Ovary (tissue), 9 donors: ENCODE results near the gene RAB43. TPM values are rescaled to one million over a fixed set of nuclear protein-coding genes. Genes with fewer than 3 reads are reported as not detected.

Experiments
- DNase-seq, 5 donors: peaks; one replicate each; pipeline ENCODE4 v3.0.0-alpha.2; 2019 to 2020
- H3K27ac ChIP-seq, 2 donors: fragments of 200-600 bp; one replicate each; pipeline versions ENCODE4 v1.5.1 to v1.8.0; 2019 to 2022
- H3K27me3 ChIP-seq: fragments of 200-600 bp; one replicate; pipeline ENCODE4 v1.8.0; 2022
- H3K36me3 ChIP-seq: fragments of 200-600 bp; sonication (generic); one replicate; pipeline ENCODE4 v1.5.1; 2019
- H3K4me1 ChIP-seq: one replicate; pipeline ENCODE4 v1.8.1; 2013; ENCODE audit warnings: mild to moderate bottlenecking, moderate library complexity; ENCODE audit not compliant: insufficient read depth
- H3K4me3 ChIP-seq: fragments of 200-600 bp; sonication (generic); one replicate; pipeline ENCODE4 v1.5.1; 2017
- H3K9me3 ChIP-seq, 2 donors: fragments of 200-600 bp in 1 of 2; sonication (generic) in 1 of 2; one replicate each; pipeline versions ENCODE4 v1.5.1 to v1.8.1; 2013 to 2019; ENCODE audit warnings: mild to moderate bottlenecking in 1 of 2, moderate library complexity in 1 of 2
- EP300 ChIP-seq: sonication (generic); formaldehyde crosslinking; IDR thresholded peaks from one replicate; pipeline ENCODE4 v1.6.1; 2017; ENCODE audit warnings: antibody characterized with exemption
- POLR2A ChIP-seq: fragments of 450-650 bp; IDR thresholded peaks from one replicate; pipeline ENCODE4 v1.6.1; 2017; ENCODE audit warnings: antibody characterized with exemption, mild to moderate bottlenecking, moderate library complexity
- WGBS, 3 donors: extraction: QIAGEN DNeasy Blood & Tissue Kit in 1 of 3; methylation state at CpG; one replicate each; pipeline versions ENCODE4 v1.1.5 to v1.1.7; 2013 to 2017; 5-methylcytosine and 5-hydroxymethylcytosine counted together
- intact Hi-C, 4 donors: fragments of 100-400 bp; cut with DNase I; formaldehyde crosslinking; loops; one replicate each; pipeline versions ENCODE4 v1.11.0 to v1.15.1; 2022 to 2023
- polyA plus RNA-seq, 2 donors: library from polyadenylated mRNA; stranded (reverse); fragments of 200-250 nt in 1 of 2; fragments of 350-450 nt in 1 of 2; fragmentation: Illumina TruSeq in 1 of 2; extraction: RNeasy Lipid Tissue Mini Kit (QIAGEN cat#74804) in 1 of 2; gene quantifications; one replicate each; pipeline ENCODE4 v1.2.3, GENCODE V29; 2013 to 2014
- total RNA-seq, 7 donors: library from RNA; depleted of rRNA in 2 of 7; stranded (reverse); fragments of >200 nt in 2 of 7; fragmentation: NEBNext Ultra II Directional in 3 of 7; extraction: Animal tissue kit (Norgen Biotek cat#: 25700) in 3 of 7; gene quantifications; one replicate each; pipeline versions ENCODE4 v1.1.0 to v1.2.4, GENCODE V29; 2016 to 2023
- TF ChIP-seq, protein P1 (sequence below), 3 donors: fragments of 450-650 bp in 2 of 3; fragments of 200-600 bp in 1 of 3; IDR thresholded peaks; one replicate each; pipeline versions ENCODE4 v1.5.1 to v1.8.0; 2016 to 2022; ENCODE audit warnings: antibody characterized with exemption in 3 of 3, mild to moderate bottlenecking in 1 of 3
- donor health status: DM: no; HTN: no; CAD: no; lungs with moderate emphysema.
- donor health status: DM: no; HTN: no; CAD: no.
- donor health status: Bipolar disorder and iron deficiency.
- donor health status: DM: yes; HTN: yes; CAD: no.
- donor health status: DM: no; HTN: no; CAD: no.
- donor health status: DM: yes; HTN: yes; CAD: no.

Gene RAB43
- total and polyA plus RNA-seq, 9 donors = 0.88 to 37.7 (median 23.4) TPM

DNA sequence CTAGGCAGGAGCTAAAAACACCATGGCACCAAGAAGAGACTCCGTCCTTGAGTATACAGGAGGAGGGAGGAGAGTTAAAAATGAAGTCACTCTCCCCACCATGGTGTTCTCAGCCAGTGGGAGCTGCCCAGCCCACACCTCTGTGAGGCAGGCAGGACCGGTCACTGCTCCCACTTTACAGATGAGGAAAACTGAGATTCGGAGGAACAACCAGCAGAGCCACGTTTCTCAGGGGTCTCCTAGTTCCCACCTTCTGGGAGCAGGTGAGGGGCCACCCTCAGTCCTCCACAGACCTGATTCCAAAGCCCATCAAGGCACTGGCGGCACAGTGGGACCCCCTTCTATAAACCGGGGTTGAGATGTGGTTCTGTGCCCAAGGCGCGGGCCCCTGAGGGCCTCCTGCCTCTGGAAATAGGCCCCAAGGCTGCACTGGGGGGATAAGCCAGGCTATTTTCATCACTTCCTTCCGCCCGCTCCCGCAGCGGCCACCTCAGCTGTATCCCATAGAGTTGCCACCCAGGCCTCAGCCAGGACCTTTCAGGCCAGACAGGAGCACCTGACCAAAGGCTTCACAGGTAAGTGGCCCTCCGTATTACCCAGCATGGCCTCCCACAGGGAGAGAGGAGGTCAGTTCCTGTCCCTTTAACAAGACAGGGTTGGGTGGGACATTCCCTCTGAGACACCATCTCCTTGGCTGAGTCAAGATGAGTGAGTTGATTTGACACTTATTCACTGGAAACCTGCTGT, 61.2 kb downstream of the RAB43 start, which contains the start of gene GP9:
TSS of gene GP9 (plus strand) at position 504 of the 747 bp plus-strand sequence. CDS start 961 bp downstream, outside the sequence.
- Histone ChIP-seq H3K27ac (no peak within 1 kb of the TSS), H3K36me3 (no peaks in the 10 kb centered on the region), H3K4me1 (peaks cover 4% of the 10 kb centered on the region), H3K9me3 (no peaks in the 10 kb centered on the region), H3K4me3 (no peak within 1 kb of the TSS), H3K27me3 (no peaks in the 10 kb centered on the region)
- TF ChIP-seq EP300 (no peak), POLR2A (no peak)
- intact Hi-C loops = no loop called here
- DNase-seq = no peak
- WGBS, 3 donors = 90 to 91% (median 90%) methylated on average over 13 of the region's 13 CpGs

DNA sequence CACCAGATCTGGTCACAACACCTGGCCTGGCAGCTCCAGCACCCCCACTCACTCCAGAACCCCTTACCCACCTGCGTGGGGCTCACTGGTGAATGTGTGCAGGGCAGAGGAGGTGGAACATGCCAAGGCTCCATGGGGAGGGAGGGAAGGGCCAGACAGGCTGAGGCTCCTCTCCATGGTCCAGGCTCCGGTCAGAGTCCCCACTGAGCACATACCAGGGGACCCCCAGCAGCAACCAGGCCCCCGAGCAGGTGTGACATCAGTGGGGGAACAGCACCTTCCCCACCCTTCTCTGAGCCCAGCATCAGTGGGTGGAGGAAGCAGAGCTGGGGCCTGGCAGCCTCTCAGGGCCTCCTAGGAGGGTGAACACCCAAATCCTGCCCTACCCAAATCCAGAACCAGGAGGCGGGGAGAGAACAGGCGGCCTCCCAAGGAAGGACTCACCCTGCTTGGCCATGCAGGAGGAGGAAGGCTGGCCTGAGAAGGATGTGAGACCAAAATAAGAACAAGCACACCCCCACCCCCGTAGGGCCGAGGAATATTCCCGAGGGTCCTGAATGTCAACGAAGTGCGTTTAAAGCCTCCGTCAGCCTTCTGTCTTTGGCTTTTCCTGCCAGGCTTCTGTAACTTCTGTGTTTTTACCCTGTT, 62.2 kb downstream of the RAB43 start:
- intact Hi-C loops = loop anchor here in 1 of 4 donors (5.0 kb wide), 1 partner anchor 188 kb away; the partner anchor contains the start of gene COPG1
- Histone ChIP-seq H3K36me3 (no peaks in the 10 kb centered on the region), H3K4me3 (no peak overlapping the region), H3K4me1 (peaks cover 5% of the 10 kb centered on the region), H3K27me3 (no peaks in the 10 kb centered on the region), H3K9me3 (no peaks in the 10 kb centered on the region), H3K27ac (peak overlapping the region in 1 of 2 donors; percentile 10)
- 85 to 86% (median 86%) methylated on average over 11 of the region's 11 CpGs for WGBS, 3 donors
- TF ChIP-seq, protein P1, sequence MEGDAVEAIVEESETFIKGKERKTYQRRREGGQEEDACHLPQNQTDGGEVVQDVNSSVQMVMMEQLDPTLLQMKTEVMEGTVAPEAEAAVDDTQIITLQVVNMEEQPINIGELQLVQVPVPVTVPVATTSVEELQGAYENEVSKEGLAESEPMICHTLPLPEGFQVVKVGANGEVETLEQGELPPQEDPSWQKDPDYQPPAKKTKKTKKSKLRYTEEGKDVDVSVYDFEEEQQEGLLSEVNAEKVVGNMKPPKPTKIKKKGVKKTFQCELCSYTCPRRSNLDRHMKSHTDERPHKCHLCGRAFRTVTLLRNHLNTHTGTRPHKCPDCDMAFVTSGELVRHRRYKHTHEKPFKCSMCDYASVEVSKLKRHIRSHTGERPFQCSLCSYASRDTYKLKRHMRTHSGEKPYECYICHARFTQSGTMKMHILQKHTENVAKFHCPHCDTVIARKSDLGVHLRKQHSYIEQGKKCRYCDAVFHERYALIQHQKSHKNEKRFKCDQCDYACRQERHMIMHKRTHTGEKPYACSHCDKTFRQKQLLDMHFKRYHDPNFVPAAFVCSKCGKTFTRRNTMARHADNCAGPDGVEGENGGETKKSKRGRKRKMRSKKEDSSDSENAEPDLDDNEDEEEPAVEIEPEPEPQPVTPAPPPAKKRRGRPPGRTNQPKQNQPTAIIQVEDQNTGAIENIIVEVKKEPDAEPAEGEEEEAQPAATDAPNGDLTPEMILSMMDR (IDR thresholded peaks at IDR 0.05) = no peak
- no peak for TF ChIP-seq EP300
- TF ChIP-seq POLR2A = no peak
- DNase-seq = no peak

DNA sequence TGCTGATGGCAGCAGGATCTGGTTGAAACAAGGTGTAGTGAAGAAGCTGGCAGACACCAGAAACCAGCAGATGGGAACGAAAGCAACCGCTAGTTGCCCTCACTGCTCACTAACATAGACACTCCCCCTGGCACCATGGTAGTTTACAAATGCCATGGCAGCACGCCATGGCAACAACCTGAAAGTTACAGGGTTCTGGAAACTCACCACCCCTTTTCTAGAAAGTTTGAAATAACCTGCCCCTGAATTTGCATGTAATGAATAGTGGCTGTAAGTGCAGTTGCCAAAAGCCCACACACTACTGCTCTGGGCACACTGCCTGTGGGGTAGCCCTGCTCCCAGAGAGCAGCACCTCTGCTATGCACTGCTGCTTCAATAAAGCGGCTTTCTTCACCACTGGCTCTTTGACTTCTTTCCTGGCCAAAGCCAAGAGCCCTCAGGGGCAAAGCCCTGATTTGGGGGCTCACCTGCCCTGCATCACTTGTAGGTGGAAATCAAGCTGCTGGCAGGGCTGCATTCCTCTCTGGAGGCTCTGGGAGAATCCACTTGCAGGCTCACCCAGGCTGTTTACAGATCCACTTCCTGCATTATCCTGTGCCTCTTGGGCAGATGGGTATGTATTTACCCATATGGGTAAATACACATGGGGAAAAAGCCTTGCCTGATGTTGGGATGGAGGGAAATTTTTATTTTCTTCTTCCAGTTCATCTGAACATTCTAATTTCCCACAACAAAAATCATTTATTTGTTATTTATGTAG, 63.0 kb downstream of the RAB43 start:
- WGBS, 3 donors = 17 to 42% (median 28%) methylated on average over 4 of the region's 4 CpGs
- Histone ChIP-seq H3K27me3 (no peaks in the 10 kb centered on the region), H3K27ac (peak overlapping the region in 1 of 2 donors; percentile 19), H3K36me3 (no peaks in the 10 kb centered on the region), H3K9me3 (no peaks in the 10 kb centered on the region), H3K4me1 (peaks cover 8% of the 10 kb centered on the region), H3K4me3 (no peak overlapping the region)
- TF ChIP-seq, protein P1 (IDR thresholded peaks at IDR 0.05) = no peak
- TF ChIP-seq POLR2A (no peak), EP300 (no peak)
- intact Hi-C loops = loop anchor here in 1 of 4 donors (5.0 kb wide), 1 partner anchor 189 kb away; the partner anchor contains the start of gene COPG1
- DNase-seq = no peak

DNA sequence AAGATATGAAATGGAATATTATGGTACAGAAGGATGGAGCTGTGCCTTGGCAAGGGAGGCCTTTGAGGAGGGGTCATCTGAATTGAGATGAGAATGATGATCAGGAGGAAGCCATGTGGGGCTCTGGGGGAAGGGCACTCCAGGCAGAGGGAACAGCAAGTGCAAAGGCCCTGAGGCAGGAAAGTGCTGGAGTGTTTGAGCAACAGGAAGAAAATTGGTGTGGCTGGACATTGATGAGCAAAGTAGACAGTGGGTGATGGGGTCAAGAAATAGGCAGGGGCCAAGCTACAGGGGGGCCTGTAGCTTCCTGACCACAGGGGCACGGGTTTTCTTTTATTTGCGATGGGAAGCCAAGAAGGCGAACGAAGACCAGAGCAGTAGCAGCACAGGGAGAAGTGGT, 64.4 kb downstream of the RAB43 start:
- 96% methylated on average over 4 of the region's 4 CpGs for WGBS, 3 donors
- DNase-seq = no peak
- TF ChIP-seq, protein P1 (IDR thresholded peaks at IDR 0.05) = no peak
- TF ChIP-seq POLR2A (no peak), EP300 (no peak)
- Histone ChIP-seq H3K27me3 (no peaks in the 10 kb centered on the region), H3K4me1 (peaks cover 10% of the 10 kb centered on the region), H3K27ac (no peak overlapping the region), H3K9me3 (no peaks in the 10 kb centered on the region), H3K4me3 (no peak overlapping the region), H3K36me3 (no peaks in the 10 kb centered on the region)
- intact Hi-C loops = loop anchor here in 1 of 4 donors (5.0 kb wide), 1 partner anchor 190 kb away; the partner anchor contains the start of gene COPG1
